Cardiac atrium fibroblast (primary cell): Measurements from ENCODE around the gene SHISA2. TPM values are rescaled to one million over a fixed set of nuclear protein-coding genes. Genes with fewer than 3 reads are reported as not detected.

Experiments used
- total RNA-seq: library from RNA; depleted of rRNA; stranded (reverse); fragments of >200 nt; gene quantifications from 2 replicates; pipeline ENCODE4 v1.2.3, GENCODE V29; 2015

The SHISA2 gene
- total RNA-seq = 0.54 TPM in 1 of 2 replicates, not detected in the other

DNA sequence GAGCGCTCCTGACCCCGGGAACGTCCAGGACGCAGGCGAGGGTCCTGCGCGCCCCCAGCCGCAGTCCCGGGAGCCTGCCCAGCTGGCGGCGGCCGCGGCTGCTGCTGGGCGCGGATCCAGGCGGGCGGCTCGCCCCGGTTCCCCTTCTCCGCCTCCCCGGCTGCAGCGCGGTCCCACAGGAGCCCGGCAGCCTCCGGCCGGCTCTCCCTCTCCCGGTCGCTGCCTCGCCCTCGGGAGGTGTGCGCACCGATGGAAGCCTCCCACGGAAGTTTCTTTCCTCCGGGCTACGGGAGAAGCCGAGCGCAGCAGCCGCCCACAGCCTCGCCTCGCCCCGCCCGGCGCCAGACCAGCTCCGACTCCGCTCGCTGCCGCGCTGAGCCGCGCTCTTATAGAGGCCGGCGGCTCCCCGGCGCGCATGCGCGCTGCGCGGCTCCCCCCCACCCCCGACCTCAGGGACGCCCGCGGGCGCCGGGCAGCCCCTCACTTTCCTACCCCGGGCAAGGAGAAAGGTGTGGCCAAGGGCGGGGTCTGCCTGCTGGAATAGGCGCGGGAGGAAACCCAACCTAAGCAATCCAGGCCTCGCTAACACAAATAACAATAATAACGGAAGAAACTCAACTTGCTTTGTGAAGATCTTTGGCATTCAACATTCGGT, at the start of gene SHISA2:
SHISA2 (minus strand) TSS at position 360 of the 655 bp plus-strand sequence. CDS start 1,041 bp downstream, outside the sequence.

Other genes with a start within 250 kb of the SHISA2 start
- 21.5 and 27.1 TPM in 2 replicates for gene RNF6, start 170.3 kb upstream of the SHISA2 start, total RNA-seq
- 10.5 and 15.7 TPM in 2 replicates for gene CDK8, start 202.1 kb upstream of the SHISA2 start, total RNA-seq